ENCODE data around the gene AMPD1. TPM values are rescaled to one million over a fixed set of nuclear protein-coding genes. Genes with fewer than 3 reads are reported as not detected.

Gene AMPD1
- total RNA-seq, 1 donor from 2014 or later = not detected

DNA sequence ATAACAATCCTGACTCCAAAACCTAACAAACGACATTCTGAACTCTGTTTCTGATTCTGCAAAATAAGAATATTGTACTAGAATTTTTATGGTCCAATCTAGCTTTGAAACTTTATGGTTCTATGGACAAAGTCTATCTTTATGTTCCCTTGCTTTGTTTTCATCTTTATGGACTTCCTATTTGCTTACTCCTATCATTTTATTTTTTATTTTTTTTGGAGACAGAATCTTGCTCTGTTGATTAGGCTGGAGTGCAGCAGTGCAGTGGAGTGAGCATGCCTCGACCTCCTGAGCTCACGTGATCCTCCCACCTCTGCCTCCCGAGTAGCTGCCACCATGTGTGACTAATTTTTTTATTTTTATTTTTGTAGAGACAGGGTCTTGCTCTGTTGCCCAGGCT lies 17.6 kb upstream of the AMPD1 start:
- no peak overlapping the region for H3K9ac ChIP-seq
- H3F3A ChIP-seq (ENCODE audit: low read depth) = peaks cover 19% of the 10 kb centered on the region
- peaks cover 2% of the 10 kb centered on the region for H3K27me3 Mint-ChIP-seq (ENCODE audit: insufficient read depth, low read depth)
- no peaks in the 10 kb centered on the region for H3K9me3 ChIP-seq (ENCODE audit: low read depth)
- no peak overlapping the region for H2AFZ ChIP-seq (replicated peaks)
- peaks cover 16% of the 10 kb centered on the region for H3K36me3 ChIP-seq
- no peak overlapping the region for H3K4me3 ChIP-seq
- peaks cover 8% of the 10 kb centered on the region for H3K36me3 Mint-ChIP-seq
- H3K4me3 Mint-ChIP-seq = no peak overlapping the region
- peaks cover 51% of the 10 kb centered on the region for H3K79me2 ChIP-seq (ENCODE audit: low read depth)
- no peak overlapping the region for H3K4me2 ChIP-seq
- no peaks in the 10 kb centered on the region for H4K20me1 ChIP-seq (ENCODE audit: low read depth)
- no peak overlapping the region for H3K27ac ChIP-seq
- H3K27ac Mint-ChIP-seq = no peak overlapping the region
- TF ChIP-seq, protein P1, sequence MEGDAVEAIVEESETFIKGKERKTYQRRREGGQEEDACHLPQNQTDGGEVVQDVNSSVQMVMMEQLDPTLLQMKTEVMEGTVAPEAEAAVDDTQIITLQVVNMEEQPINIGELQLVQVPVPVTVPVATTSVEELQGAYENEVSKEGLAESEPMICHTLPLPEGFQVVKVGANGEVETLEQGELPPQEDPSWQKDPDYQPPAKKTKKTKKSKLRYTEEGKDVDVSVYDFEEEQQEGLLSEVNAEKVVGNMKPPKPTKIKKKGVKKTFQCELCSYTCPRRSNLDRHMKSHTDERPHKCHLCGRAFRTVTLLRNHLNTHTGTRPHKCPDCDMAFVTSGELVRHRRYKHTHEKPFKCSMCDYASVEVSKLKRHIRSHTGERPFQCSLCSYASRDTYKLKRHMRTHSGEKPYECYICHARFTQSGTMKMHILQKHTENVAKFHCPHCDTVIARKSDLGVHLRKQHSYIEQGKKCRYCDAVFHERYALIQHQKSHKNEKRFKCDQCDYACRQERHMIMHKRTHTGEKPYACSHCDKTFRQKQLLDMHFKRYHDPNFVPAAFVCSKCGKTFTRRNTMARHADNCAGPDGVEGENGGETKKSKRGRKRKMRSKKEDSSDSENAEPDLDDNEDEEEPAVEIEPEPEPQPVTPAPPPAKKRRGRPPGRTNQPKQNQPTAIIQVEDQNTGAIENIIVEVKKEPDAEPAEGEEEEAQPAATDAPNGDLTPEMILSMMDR (IDR thresholded peaks at IDR 0.05) = no peak
- TF ChIP-seq EZH2 (IDR thresholded peaks at IDR 0.05) = no peak
- no peak for TF ChIP-seq EZH2phosphoT487 (IDR thresholded peaks at IDR 0.05)
- H3K4me1 Mint-ChIP-seq = peaks cover 11% of the 10 kb centered on the region
- H3K9me3 Mint-ChIP-seq = no peaks in the 10 kb centered on the region
- no peaks in the 10 kb centered on the region for H3K27me3 ChIP-seq
- peaks cover 15% of the 10 kb centered on the region for H3K4me1 ChIP-seq
- DNase-seq (ENCODE audit: low spot score) = no peak

DNA sequence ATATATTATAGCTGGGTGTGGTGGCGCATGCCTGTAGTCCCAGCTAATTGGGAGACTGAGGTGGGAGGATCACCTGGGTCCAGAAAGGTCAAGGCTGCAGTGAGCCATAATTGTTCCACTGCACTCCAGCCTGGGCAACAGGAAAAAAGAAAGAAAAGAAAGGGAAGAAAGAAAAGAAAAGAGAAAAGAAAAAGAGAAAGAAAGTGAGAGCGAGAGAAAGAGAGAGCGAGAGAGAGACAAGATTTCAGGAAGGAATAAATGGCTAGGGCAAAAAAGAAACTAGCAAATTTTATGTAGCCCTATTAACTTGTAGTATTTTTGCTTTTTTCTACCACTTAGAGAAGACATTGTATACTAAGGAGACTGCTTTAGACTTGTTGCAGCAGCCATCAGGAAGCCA lies 15.0 kb upstream of the AMPD1 start:
- Mint-ChIP-seq H3K9me3 (no peaks in the 10 kb centered on the region), H3K36me3 (peaks cover 16% of the 10 kb centered on the region), H3K4me3 (no peak overlapping the region), H3K27ac (no peak overlapping the region), H3K27me3 (ENCODE audit: insufficient read depth, low read depth) (peaks cover 2% of the 10 kb centered on the region), H3K4me1 (no peaks in the 10 kb centered on the region)
- Histone ChIP-seq H3F3A (ENCODE audit: low read depth) (no peaks in the 10 kb centered on the region), H3K9me3 (ENCODE audit: low read depth) (no peaks in the 10 kb centered on the region), H2AFZ (replicated peaks) (no peak overlapping the region), H3K79me2 (ENCODE audit: low read depth) (peaks cover 38% of the 10 kb centered on the region), H3K36me3 (peaks cover 20% of the 10 kb centered on the region), H3K27me3 (no peaks in the 10 kb centered on the region), H3K4me1 (peaks cover 3% of the 10 kb centered on the region), H3K27ac (no peak overlapping the region), H4K20me1 (ENCODE audit: low read depth) (no peaks in the 10 kb centered on the region), H3K4me3 (no peak overlapping the region), H3K9ac (no peak overlapping the region), H3K4me2 (no peak overlapping the region)
- TF ChIP-seq EZH2phosphoT487 (IDR thresholded peaks at IDR 0.05) (no peak), EZH2 (IDR thresholded peaks at IDR 0.05) (no peak)
- TF ChIP-seq, protein P1 (IDR thresholded peaks at IDR 0.05) = no peak
- no peak for DNase-seq (ENCODE audit: low spot score)

DNA sequence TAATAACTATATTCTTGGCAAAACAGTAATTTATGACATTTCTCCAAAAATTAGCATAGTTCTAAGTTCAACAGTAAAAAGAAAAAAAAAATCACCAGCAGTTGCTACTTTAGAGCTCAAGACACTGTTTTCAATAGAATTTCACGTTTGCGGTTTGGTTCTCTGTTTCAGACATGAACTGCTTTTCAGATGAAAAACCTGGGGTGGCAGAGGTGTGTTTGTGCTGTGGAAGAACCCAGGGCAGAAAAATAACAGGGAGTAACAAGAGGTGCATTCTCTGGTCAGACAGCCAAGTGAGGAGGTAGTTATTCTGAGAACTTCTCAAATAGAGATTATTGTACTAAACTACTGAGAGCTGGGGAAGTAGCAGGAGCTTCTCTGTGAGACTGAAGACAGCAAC lies 12.3 kb upstream of the AMPD1 start:
- H3K79me2 ChIP-seq (ENCODE audit: low read depth) = peaks cover 11% of the 10 kb centered on the region
- H2AFZ ChIP-seq (replicated peaks) = no peak overlapping the region
- no peaks in the 10 kb centered on the region for H3K27me3 ChIP-seq
- Mint-ChIP-seq H3K9me3 (no peaks in the 10 kb centered on the region), H3K4me1 (no peaks in the 10 kb centered on the region), H3K36me3 (peaks cover 16% of the 10 kb centered on the region), H3K4me3 (no peak overlapping the region), H3K27me3 (ENCODE audit: insufficient read depth, low read depth) (peaks cover 2% of the 10 kb centered on the region), H3K27ac (no peak overlapping the region)
- H3K27ac ChIP-seq = no peak overlapping the region
- H3K36me3 ChIP-seq = peaks cover 13% of the 10 kb centered on the region
- no peaks in the 10 kb centered on the region for H4K20me1 ChIP-seq (ENCODE audit: low read depth)
- no peak overlapping the region for H3K4me3 ChIP-seq
- H3K4me2 ChIP-seq = no peak overlapping the region
- H3K9ac ChIP-seq = no peak overlapping the region
- DNase-seq (ENCODE audit: low spot score) = no peak
- no peaks in the 10 kb centered on the region for H3K4me1 ChIP-seq
- peaks cover 7% of the 10 kb centered on the region for H3F3A ChIP-seq (ENCODE audit: low read depth)
- TF ChIP-seq, protein P1 (IDR thresholded peaks at IDR 0.05) = no peak
- TF ChIP-seq EZH2 (IDR thresholded peaks at IDR 0.05) (no peak), EZH2phosphoT487 (IDR thresholded peaks at IDR 0.05) (no peak)
- no peaks in the 10 kb centered on the region for H3K9me3 ChIP-seq (ENCODE audit: low read depth)
